HG02678 (cell line): ENCODE results near the gene COA8.

Experiments used
- ATAC-seq: cut with Tn5 transposase; IDR thresholded peaks from one replicate; pipeline ENCODE4 v1.9.1; 2021; ENCODE audit warnings: mild to moderate bottlenecking, moderate library complexity; ENCODE audit not compliant: unreplicated experiment

COA8 gene

GRCh38 chr14:103547941-103548462 is 14.8 kb upstream of the COA8 start:
- ATAC-seq, result no peak

- ATAC-seq, result no peak
These were observed 14.1 kb upstream of the COA8 start for GRCh38 chr14:103548463-103549351.

- no peak for ATAC-seq
These were observed 13.1 kb upstream of the COA8 start for GRCh38 chr14:103549361-103550311.

GRCh38 chr14:103550451-103551337 is 12.1 kb upstream of the COA8 start:
- no peak for ATAC-seq

GRCh38 chr14:103551338-103551762 is 11.4 kb upstream of the COA8 start:
- ATAC-seq, result no peak

GRCh38 chr14:103552011-103552845 is 10.5 kb upstream of the COA8 start:
- no peak for ATAC-seq

- no peak for ATAC-seq
These were observed 9.9 kb upstream of the COA8 start for GRCh38 chr14:103552846-103553210.

- no peak for ATAC-seq
These were observed 7.0 kb upstream of the COA8 start for GRCh38 chr14:103555559-103556337.

- ATAC-seq, result no peak
These were observed 5.6 kb upstream of the COA8 start for GRCh38 chr14:103556946-103557758.

GRCh38 chr14:103558071-103558882 is 4.5 kb upstream of the COA8 start:
- no peak for ATAC-seq

GRCh38 chr14:103559766-103560165 is 3.0 kb upstream of the COA8 start:
- no peak for ATAC-seq

- no peak for ATAC-seq
These were observed 2.1 kb upstream of the COA8 start for GRCh38 chr14:103560691-103561090.

GRCh38 chr14:103561381-103562178 is 1.2 kb upstream of the COA8 start:
- peak; percentile 6 for ATAC-seq

- ATAC-seq, result no peak
These were observed 656 bp upstream of the COA8 start for GRCh38 chr14:103562179-103562428.

- ATAC-seq, result no peak
These were observed 463 bp downstream of the COA8 start for GRCh38 chr14:103563226-103563620.

- no peak for ATAC-seq
These were observed 1.2 kb downstream of the COA8 start for GRCh38 chr14:103563844-103564505.
